Measurements from ENCODE around the gene RFX3. TPM values are rescaled to one million over a fixed set of nuclear protein-coding genes. Genes with fewer than 3 reads are reported as not detected.

RFX3 gene
- total RNA-seq, 4 donors from 2014 or later, result 0.91 to 6.5 (median 3.3) TPM

DNA sequence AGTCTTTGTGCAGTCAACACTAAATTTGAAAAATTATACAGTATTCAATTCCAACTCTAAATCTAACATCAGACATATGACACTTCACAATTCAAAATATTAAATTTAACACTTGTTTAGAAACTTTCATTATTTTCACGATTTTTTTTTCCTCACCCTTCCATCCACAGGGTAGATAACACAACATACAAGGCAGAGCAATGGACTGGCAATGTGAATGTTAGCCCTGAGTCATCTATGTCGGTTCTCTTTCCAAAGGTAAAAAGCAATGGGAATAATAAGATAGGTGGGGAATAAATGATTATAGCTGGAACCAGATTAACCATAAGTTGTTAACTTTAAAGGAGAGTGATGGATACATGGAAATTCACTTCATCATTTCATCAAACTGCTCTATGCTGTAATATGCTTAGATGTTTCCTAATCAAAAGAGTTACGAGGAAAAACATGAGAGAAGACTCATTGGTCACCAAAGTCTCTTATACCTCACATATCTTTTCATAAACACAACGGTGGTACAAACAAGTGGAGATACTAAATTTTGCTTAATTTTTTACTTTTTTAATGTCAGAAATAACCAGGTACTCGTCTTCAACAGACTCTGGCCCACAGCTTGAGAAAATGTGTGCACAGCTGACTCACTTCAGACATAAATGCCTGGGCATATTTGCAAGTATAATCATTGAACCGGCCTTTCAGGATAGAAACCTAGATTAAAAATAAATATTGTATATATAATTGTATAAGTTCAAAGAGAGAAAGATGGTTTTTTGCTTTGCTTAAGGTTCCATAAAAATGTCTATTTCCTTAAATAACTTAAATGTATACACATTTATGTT is 23.0 kb downstream of the RFX3 start:
- intact Hi-C loops (cut with DNase I), result no loop called here
- H3K4me1 ChIP-seq, result no peaks in the 10 kb centered on the region
- no peak overlapping the region for H3K27ac ChIP-seq
- no peaks in the 10 kb centered on the region for H3K27me3 ChIP-seq
- 65 to 78% methylated on average over 6 of the region's 6 CpGs for WGBS, 2 donors
- no peak for TF ChIP-seq POLR2A (IDR thresholded peaks at IDR 0.05)
- TF ChIP-seq, protein P1, sequence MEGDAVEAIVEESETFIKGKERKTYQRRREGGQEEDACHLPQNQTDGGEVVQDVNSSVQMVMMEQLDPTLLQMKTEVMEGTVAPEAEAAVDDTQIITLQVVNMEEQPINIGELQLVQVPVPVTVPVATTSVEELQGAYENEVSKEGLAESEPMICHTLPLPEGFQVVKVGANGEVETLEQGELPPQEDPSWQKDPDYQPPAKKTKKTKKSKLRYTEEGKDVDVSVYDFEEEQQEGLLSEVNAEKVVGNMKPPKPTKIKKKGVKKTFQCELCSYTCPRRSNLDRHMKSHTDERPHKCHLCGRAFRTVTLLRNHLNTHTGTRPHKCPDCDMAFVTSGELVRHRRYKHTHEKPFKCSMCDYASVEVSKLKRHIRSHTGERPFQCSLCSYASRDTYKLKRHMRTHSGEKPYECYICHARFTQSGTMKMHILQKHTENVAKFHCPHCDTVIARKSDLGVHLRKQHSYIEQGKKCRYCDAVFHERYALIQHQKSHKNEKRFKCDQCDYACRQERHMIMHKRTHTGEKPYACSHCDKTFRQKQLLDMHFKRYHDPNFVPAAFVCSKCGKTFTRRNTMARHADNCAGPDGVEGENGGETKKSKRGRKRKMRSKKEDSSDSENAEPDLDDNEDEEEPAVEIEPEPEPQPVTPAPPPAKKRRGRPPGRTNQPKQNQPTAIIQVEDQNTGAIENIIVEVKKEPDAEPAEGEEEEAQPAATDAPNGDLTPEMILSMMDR (IDR thresholded peaks at IDR 0.05), result no peak
- no peaks in the 10 kb centered on the region for H3K9me3 ChIP-seq
- H3K4me3 ChIP-seq, result no peak overlapping the region
- no peak for DNase-seq
- no peaks in the 10 kb centered on the region for H3K36me3 ChIP-seq

DNA sequence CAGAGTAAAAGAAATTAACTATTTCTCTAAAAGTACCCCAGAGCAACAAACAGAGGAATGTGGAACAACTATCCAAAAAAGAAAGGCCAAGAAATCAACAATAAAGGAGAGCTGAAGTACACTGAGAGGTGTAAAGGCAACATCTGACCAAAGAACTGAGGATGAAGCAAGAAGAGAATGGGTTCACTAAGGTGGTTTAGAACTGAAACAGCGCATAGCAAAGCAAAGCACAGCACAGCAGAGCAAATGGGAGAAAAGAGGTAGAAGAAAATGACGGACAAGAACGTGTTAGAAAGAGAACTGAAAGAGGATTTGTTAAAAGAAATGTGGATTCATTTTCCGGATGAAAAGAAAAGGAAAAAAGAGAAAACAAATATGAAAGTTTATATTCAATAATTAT is 25.8 kb downstream of the RFX3 start:
- no peak for TF ChIP-seq POLR2A (IDR thresholded peaks at IDR 0.05)
- TF ChIP-seq, protein P1 (IDR thresholded peaks at IDR 0.05), result no peak
- DNase-seq, result no peak
- no peaks in the 10 kb centered on the region for H3K4me1 ChIP-seq
- H3K4me3 ChIP-seq, result no peak overlapping the region
- H3K9me3 ChIP-seq, result no peaks in the 10 kb centered on the region
- H3K27me3 ChIP-seq, result no peaks in the 10 kb centered on the region
- H3K27ac ChIP-seq, result no peak overlapping the region
- WGBS, 2 donors, result 81 to 93% methylated on average over 4 of the region's 4 CpGs
- intact Hi-C loops (cut with DNase I), result no loop called here
- H3K36me3 ChIP-seq, result no peaks in the 10 kb centered on the region

DNA sequence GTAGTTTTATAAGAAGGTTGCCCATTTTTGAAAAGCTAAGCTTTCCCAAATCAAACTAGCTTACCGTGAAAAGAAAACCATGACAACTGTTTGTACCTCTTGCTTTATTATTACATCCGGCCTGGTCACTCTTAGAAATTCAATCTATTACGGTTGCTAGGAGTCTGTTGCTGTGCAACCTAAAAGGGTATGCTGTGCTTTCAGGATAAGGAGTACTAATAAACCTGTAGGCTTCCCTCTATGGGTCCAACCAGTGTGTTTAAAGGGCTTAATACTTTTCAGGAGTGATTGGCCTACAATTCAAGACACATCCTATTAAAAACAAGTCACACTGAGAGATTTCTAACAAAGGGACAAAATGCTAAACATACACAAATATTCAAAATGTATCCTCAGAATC is 27.1 kb downstream of the RFX3 start:
- Histone ChIP-seq H3K27me3 (no peaks in the 10 kb centered on the region), H3K4me3 (no peak overlapping the region), H3K27ac (no peak overlapping the region), H3K36me3 (no peaks in the 10 kb centered on the region), H3K9me3 (no peaks in the 10 kb centered on the region), H3K4me1 (no peaks in the 10 kb centered on the region)
- intact Hi-C loops (cut with DNase I), result no loop called here
- DNase-seq, result no peak
- WGBS, 2 donors, result 76 to 98% methylated on average over 3 of the region's 3 CpGs
- TF ChIP-seq POLR2A (IDR thresholded peaks at IDR 0.05), result no peak
- TF ChIP-seq, protein P1 (IDR thresholded peaks at IDR 0.05), result no peak

DNA sequence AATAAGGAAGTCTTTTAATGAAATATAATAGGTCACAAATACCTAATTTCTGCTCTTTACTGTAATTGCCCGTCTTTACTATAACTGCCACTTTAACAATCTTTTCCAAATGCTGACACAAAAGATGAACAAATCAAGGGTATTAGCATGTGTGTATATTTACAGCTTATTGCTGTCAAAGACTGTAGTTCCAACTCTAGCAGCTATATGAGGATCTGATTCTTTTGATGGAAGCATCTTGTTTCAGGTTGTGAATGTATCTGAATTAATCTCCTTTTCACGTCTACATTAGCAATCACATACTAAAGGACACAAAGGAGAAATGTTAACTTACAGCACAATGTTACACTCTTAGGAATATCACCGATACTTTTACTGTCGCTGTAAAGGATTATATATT is 27.9 kb downstream of the RFX3 start:
- 90 to 93% methylated on average over 4 of the region's 4 CpGs for WGBS, 2 donors
- H3K4me1 ChIP-seq, result no peaks in the 10 kb centered on the region
- H3K4me3 ChIP-seq, result no peak overlapping the region
- H3K27me3 ChIP-seq, result no peaks in the 10 kb centered on the region
- H3K27ac ChIP-seq, result no peak overlapping the region
- no peaks in the 10 kb centered on the region for H3K36me3 ChIP-seq
- intact Hi-C loops (cut with DNase I), result no loop called here
- DNase-seq, result no peak
- no peak for TF ChIP-seq POLR2A (IDR thresholded peaks at IDR 0.05)
- TF ChIP-seq, protein P1 (IDR thresholded peaks at IDR 0.05), result no peak
- no peaks in the 10 kb centered on the region for H3K9me3 ChIP-seq

DNA sequence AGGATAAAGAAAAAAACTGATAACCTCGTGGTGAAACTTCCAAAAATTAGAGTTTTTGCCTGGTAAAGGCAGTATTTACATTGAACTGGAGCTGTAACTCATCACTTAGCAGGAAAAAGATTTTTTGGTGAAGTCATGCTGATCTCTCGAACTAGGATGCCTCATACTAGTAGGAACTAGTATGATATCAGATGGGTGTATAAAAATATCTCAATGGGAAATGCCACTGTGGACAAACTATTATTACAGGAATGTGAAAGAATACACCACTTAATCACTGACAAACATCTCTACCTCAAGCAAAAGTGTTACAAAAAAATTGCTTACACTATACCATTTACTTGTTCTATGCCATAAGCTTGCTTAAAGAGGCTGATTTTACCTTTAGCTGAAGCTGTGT is 28.4 kb downstream of the RFX3 start:
- no peaks in the 10 kb centered on the region for H3K4me1 ChIP-seq
- 67 to 84% methylated on average over 2 of the region's 2 CpGs for WGBS, 2 donors
- H3K36me3 ChIP-seq, result no peaks in the 10 kb centered on the region
- no peak overlapping the region for H3K4me3 ChIP-seq
- DNase-seq, result no peak
- H3K27me3 ChIP-seq, result no peaks in the 10 kb centered on the region
- TF ChIP-seq, protein P1 (IDR thresholded peaks at IDR 0.05), result no peak
- no peak for TF ChIP-seq POLR2A (IDR thresholded peaks at IDR 0.05)
- H3K27ac ChIP-seq, result no peak overlapping the region
- intact Hi-C loops (cut with DNase I), result no loop called here
- no peaks in the 10 kb centered on the region for H3K9me3 ChIP-seq

Data from esophagus squamous epithelium (tissue), 5 donors.